Osteoblast (primary cell): Measurements from ENCODE around the gene HOXC13. TPM values are rescaled to one million over a fixed set of nuclear protein-coding genes. Genes with fewer than 3 reads are reported as not detected.

ENCODE experiments used
- DNase-seq: peaks from one replicate; pipeline ENCODE4 v3.0.0; 2011; ENCODE audit warnings: low spot score, mixed read lengths; ENCODE audit not compliant: insufficient read length; ENCODE audit errors: missing footprints
- H2AFZ ChIP-seq: 2 replicates; pipeline ENCODE4 v1.6.0; 2011; ENCODE audit warnings: mild to moderate bottlenecking, low read length
- H3K27ac ChIP-seq: 2 replicates; pipeline ENCODE4 v1.5.1; 2011; ENCODE audit warnings: mild to moderate bottlenecking, low read depth, low read length, moderate library complexity
- H3K27me3 ChIP-seq: 2 replicates; pipeline ENCODE4 v1.6.0; 2012; ENCODE audit warnings: mild to moderate bottlenecking, control low read depth, inconsistent platforms, low read length, moderate library complexity; ENCODE audit not compliant: insufficient read depth
- H3K36me3 ChIP-seq: 2 replicates; pipeline ENCODE4 v1.5.1; 2011; ENCODE audit warnings: mild to moderate bottlenecking, low read length, control low read depth, moderate library complexity; ENCODE audit not compliant: insufficient read depth
- H3K4me1 ChIP-seq: 2 replicates; pipeline ENCODE4 v1.5.1; 2011; ENCODE audit warnings: mild to moderate bottlenecking, low read length, control low read depth, moderate library complexity; ENCODE audit not compliant: insufficient read depth
- H3K4me2 ChIP-seq: 2 replicates; pipeline ENCODE4 v1.6.0; 2011; ENCODE audit warnings: mild to moderate bottlenecking, low read length; ENCODE audit not compliant: insufficient read depth
- H3K4me3 ChIP-seq: fragments of 200-600 bp; sonication (generic); 3 replicates; pipeline ENCODE4 v1.5.1; 2012; ENCODE audit warnings: mild to moderate bottlenecking, low read length, inconsistent platforms; ENCODE audit not compliant: insufficient read depth
- H3K79me2 ChIP-seq: 2 replicates; pipeline ENCODE4 v1.6.0; 2012; ENCODE audit warnings: mild to moderate bottlenecking, low read length, control low read depth, inconsistent platforms; ENCODE audit not compliant: insufficient read depth
- H3K9me3 ChIP-seq: 2 replicates; pipeline ENCODE4 v1.5.1; 2011; ENCODE audit warnings: low read depth, low read length, control low read depth
- H4K20me1 ChIP-seq: 2 replicates; pipeline ENCODE4 v1.6.0; 2012; ENCODE audit warnings: mild to moderate bottlenecking, low read length, control low read depth; ENCODE audit not compliant: insufficient read depth
- total RNA-seq: library from RNA; depleted of rRNA; stranded (reverse); fragments of >200 nt; gene quantifications from 2 replicates; pipeline ENCODE4 v1.2.3, GENCODE V29; 2012
- TF ChIP-seq, protein P1 (sequence below): IDR thresholded peaks from 2 replicates; pipeline ENCODE4 v1.5.1; 2011; ENCODE audit warnings: mild to moderate bottlenecking, low read depth, low read length, moderate library complexity; ENCODE audit errors: extremely low read depth

Gene HOXC13
- total RNA-seq, 1 donor: not detected

DNA sequence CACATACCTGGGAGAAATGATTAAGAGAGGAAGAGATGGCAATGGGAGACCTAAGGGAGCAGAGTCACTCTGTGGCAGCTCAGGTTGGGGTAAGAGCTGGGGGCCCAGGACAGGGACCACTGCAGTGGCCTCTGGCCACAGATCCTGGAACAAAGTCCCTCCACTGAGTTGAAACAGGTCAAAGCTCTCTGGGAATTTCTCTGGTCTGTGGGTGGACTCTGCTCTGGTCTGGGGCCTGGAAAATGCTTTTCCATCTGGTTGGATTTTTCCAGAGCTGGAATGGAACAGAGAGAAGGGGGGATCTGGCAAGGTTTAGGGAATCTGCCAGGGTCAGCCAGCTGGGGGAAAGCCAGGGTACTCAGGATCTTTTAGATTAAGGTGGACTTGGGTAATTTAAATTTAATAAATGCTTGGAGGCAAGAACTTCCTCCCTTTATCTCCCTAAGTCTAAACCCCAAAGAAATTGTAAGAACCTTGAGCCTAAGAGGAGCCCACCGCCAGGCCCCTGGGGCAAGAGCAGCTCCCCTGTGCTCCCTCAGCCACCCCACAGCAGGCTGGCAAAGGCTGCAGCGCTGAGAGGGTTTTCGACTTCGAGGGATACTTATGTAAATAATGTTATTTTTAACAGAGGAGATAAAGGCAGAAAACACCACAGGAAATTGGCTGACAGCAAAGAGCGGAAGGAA, 50.1 kb downstream of the HOXC13 start:
- Histone ChIP-seq H3K27ac (peak overlapping the region; percentile 20), H3K79me2 (peaks cover 87% of the 10 kb centered on the region)
- DNase-seq: no peak

DNA sequence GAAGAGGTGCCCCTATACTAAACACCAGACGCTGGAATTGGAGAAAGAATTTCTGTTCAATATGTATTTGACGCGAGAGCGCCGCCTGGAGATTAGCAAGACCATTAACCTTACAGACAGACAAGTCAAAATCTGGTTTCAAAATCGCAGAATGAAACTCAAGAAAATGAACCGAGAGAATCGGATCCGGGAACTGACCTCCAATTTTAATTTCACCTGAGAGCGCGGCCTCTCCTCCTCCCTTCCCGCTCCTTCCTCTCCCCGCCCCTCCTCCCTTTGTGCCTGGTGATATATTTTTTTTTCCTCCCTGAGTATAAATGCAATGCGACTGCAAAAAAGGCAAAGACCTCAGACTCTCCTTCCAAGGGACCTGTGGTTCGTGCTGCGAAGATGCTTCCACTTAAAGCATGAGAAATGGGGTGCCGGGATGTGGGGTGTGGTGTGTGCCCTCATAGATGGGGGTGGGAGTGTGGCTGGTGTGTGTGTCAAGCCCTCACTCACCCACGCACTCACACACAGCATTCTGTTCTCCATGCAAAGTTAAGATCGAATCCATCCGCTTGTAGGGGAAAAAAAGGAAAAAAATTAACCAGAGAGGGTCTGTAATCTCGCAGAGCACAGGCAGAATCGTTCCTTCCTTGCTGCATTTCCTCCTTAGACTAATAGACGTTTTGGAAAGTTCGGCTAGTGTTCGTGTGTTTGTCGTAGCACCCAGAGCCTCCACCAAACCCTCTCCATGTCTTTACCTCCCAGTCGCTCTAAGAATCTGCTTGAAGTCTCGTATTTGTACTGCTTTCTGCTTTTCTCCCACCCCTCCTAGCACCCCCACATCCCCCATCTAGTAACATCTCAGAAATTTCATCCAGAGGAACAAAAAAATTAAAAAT, 50.8 kb downstream of the HOXC13 start:
- Histone ChIP-seq H3K4me2 (peak overlapping the region; percentile 99), H3K9me3 (no peaks in the 10 kb centered on the region), H3K4me1 (peaks cover 58% of the 10 kb centered on the region), H3K79me2 (peaks cover 95% of the 10 kb centered on the region), H3K27me3 (no peaks in the 10 kb centered on the region), H3K4me3 (peak overlapping the region; percentile 68), H3K36me3 (no peaks in the 10 kb centered on the region), H3K27ac (peak overlapping the region; percentile 20), H2AFZ (peak overlapping the region; percentile 9), H4K20me1 (peaks cover 27% of the 10 kb centered on the region)
- DNase-seq: peak; percentile 92
- TF ChIP-seq, protein P1, sequence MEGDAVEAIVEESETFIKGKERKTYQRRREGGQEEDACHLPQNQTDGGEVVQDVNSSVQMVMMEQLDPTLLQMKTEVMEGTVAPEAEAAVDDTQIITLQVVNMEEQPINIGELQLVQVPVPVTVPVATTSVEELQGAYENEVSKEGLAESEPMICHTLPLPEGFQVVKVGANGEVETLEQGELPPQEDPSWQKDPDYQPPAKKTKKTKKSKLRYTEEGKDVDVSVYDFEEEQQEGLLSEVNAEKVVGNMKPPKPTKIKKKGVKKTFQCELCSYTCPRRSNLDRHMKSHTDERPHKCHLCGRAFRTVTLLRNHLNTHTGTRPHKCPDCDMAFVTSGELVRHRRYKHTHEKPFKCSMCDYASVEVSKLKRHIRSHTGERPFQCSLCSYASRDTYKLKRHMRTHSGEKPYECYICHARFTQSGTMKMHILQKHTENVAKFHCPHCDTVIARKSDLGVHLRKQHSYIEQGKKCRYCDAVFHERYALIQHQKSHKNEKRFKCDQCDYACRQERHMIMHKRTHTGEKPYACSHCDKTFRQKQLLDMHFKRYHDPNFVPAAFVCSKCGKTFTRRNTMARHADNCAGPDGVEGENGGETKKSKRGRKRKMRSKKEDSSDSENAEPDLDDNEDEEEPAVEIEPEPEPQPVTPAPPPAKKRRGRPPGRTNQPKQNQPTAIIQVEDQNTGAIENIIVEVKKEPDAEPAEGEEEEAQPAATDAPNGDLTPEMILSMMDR: peak; percentile 56

More for the DNA sequence above, 50.1 kb downstream of the HOXC13 start:
- TF ChIP-seq, protein P1: no peak
- peaks cover 27% of the 10 kb centered on the region for H4K20me1 ChIP-seq
- H3K4me3 ChIP-seq: peak overlapping the region; percentile 68
- peaks cover 54% of the 10 kb centered on the region for H3K4me1 ChIP-seq
- no peak overlapping the region for H2AFZ ChIP-seq
- H3K36me3 ChIP-seq: no peaks in the 10 kb centered on the region
- no peaks in the 10 kb centered on the region for H3K9me3 ChIP-seq
- peak overlapping the region; percentile 99 for H3K4me2 ChIP-seq
- no peaks in the 10 kb centered on the region for H3K27me3 ChIP-seq

DNA sequence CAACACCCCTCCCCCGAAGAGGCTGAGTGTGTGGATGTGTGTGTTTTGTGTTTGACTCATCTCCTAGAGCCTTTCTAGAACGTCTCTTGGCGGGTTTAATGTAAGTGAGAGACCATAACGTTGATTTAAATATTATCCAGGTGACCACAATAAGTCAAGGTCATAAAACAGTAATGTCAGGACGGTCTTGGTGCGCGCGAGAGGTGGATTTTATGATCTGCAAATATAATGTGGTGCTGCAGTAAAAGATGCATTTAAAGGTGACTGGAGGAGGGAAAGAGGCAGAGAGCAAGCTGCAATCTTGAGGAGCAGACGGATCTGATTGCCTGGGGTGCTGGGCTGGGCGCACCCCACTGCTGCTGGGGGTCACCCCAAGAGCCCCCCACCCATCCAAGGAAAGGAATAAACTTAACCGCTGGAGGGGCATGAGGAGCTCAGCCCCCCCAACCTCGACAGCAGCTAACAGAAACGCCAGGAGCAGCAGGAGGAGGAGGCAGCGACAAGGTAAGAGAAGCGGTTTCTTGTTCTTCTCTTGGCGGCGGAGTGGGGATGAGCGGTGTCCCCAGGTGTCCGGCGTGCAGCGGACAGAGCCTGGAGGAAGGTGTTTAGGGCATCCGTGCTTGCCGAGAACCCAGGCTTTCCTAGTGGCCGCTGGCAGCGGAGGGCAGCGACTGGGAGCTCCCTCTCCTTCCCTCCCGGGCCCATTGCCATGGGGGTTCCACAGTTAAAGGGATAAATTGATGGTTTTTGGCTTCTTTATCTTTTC, 51.9 kb downstream of the HOXC13 start:
- Histone ChIP-seq H3K4me3 (peak overlapping the region; percentile 57), H3K79me2 (peaks cover 100% of the 10 kb centered on the region), H3K4me1 (peaks cover 54% of the 10 kb centered on the region), H3K36me3 (no peaks in the 10 kb centered on the region), H3K4me2 (peak overlapping the region; percentile 99), H4K20me1 (peaks cover 27% of the 10 kb centered on the region), H3K27me3 (no peaks in the 10 kb centered on the region), H3K9me3 (no peaks in the 10 kb centered on the region), H3K27ac (peak overlapping the region; percentile 67), H2AFZ (peak overlapping the region; percentile 8)
- TF ChIP-seq, protein P1: no peak
- DNase-seq: no peak
